NB4 (cell line): ENCODE data around the gene PHAF1.

Experiments
- MAX ChIP-seq: IDR thresholded peaks from 2 replicates; pipeline ENCODE4 v1.6.1; 2011; ENCODE audit warnings: low read depth, low read length
- MYC ChIP-seq: IDR thresholded peaks from 2 replicates; pipeline ENCODE4 v1.6.1; 2011; ENCODE audit warnings: low read depth, low read length
- POLR2A ChIP-seq: IDR thresholded peaks from 2 replicates; pipeline ENCODE4 v1.6.1; 2011; ENCODE audit warnings: mild to moderate bottlenecking; ENCODE audit not compliant: insufficient read length; ENCODE audit errors: extremely low read depth
- TF ChIP-seq, protein P1 (sequence below): IDR thresholded peaks from one replicate; pipeline ENCODE4 v1.5.1; 2012; ENCODE audit warnings: low read depth, low read length

GRCh38 chr16:67084345-67085028 is 25.3 kb upstream of the PHAF1 start:
- TF ChIP-seq POLR2A (no peak), MAX (no peak), MYC (no peak)
- TF ChIP-seq, protein P1, sequence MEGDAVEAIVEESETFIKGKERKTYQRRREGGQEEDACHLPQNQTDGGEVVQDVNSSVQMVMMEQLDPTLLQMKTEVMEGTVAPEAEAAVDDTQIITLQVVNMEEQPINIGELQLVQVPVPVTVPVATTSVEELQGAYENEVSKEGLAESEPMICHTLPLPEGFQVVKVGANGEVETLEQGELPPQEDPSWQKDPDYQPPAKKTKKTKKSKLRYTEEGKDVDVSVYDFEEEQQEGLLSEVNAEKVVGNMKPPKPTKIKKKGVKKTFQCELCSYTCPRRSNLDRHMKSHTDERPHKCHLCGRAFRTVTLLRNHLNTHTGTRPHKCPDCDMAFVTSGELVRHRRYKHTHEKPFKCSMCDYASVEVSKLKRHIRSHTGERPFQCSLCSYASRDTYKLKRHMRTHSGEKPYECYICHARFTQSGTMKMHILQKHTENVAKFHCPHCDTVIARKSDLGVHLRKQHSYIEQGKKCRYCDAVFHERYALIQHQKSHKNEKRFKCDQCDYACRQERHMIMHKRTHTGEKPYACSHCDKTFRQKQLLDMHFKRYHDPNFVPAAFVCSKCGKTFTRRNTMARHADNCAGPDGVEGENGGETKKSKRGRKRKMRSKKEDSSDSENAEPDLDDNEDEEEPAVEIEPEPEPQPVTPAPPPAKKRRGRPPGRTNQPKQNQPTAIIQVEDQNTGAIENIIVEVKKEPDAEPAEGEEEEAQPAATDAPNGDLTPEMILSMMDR, result no peak
